HCT116 (cell line): ENCODE results near the gene TBL1X. TPM values are rescaled to one million over a fixed set of nuclear protein-coding genes. Genes with fewer than 3 reads are reported as not detected.

Experiments used
- ATAC-seq: fragments of 200-7000 bp; cut with Tn5 transposase; 2 replicates; pipeline ENCODE4 v1.9.1; 2020; ENCODE audit warnings: mild to moderate bottlenecking, moderate library complexity
- BruUV-seq: library from RNA; stranded (reverse); fragments of 400-500 nt; replicated peaks from 2 replicates; lab custom pipeline; 2021; lab: Mats Ljungman, UMichigan
- CTCF ChIA-PET: fragments of 300-600 bp; sonication (Branson Sonifier 250); formaldehyde crosslinking; loops from one replicate; lab custom pipeline; 2021; ENCODE audit warnings: antibody characterized with exemption; lab: Charles Lee
- POLR2A ChIA-PET: fragments of 300-600, 350-600 bp; sonication (Branson Sonifier 250); formaldehyde crosslinking; loops from one replicate; lab custom pipeline; 2021; ENCODE audit warnings: antibody characterized with exemption; lab: Charles Lee
- RAD21 ChIA-PET, 2 experiments: fragments of 300-600 bp; sonication (Branson Sonifier 250); formaldehyde crosslinking; loops; one replicate each; lab custom pipeline; 2023; ENCODE audit warnings: low total read pairs in 2 of 2; ENCODE audit not compliant: uncharacterized antibody in 2 of 2, unreplicated experiment in 2 of 2, low non-redundant PET in 1 of 2; lab: Charles Lee
- DNase-seq: peaks from one replicate; pipeline ENCODE4 v3.0.0-alpha.2; 2010; ENCODE audit warnings: low read depth, low spot score
- H2AFZ ChIP-seq: fragments of 200-600 bp; shearing (Covaris generic), sonication (generic); 2 replicates; pipeline ENCODE4 v1.6.1; 2017; ENCODE audit warnings: low read depth, mixed run types, mixed read lengths, antibody characterized with exemption, low read length; ENCODE audit not compliant: poor library complexity, severe bottlenecking
- H3K27ac ChIP-seq: 2 replicates; pipeline ENCODE4 v1.5.1; 2012; ENCODE audit warnings: low read depth, low read length
- H3K27me3 ChIP-seq: fragments of 200-600 bp; sonication (generic); 2 replicates; pipeline ENCODE4 v1.6.1; 2016; ENCODE audit warnings: mixed run types, low read length, mixed read lengths; ENCODE audit not compliant: insufficient read depth
- H3K36me3 ChIP-seq, 2 experiments: fragments of 200-500 bp in 1 of 2; fragments of 200-600 bp in 1 of 2; sonication (Bioruptor generic) in 1 of 2; sonication (generic) in 1 of 2; 2 replicates each; pipeline versions ENCODE4 v1.5.1 to v1.6.1; 2014 to 2016; ENCODE audit warnings: low read length in 2 of 2, inconsistent platforms in 1 of 2, mixed read lengths in 1 of 2, mixed run types in 1 of 2; ENCODE audit not compliant: insufficient read depth in 2 of 2, control insufficient read depth in 1 of 2
- H3K4me1 ChIP-seq, 2 experiments: fragments of 200-600 bp in 1 of 2; sonication (generic) in 1 of 2; 2 replicates each; pipeline versions ENCODE4 v1.5.1 to v1.6.1; 2012 to 2017; ENCODE audit warnings: low read length in 2 of 2, inconsistent platforms in 1 of 2, mild to moderate bottlenecking in 1 of 2, mixed read lengths in 1 of 2, mixed run types in 1 of 2, moderate library complexity in 1 of 2; ENCODE audit not compliant: insufficient read depth in 2 of 2, control insufficient read depth in 1 of 2
- H3K4me2 ChIP-seq: fragments of 200-600 bp; sonication (generic); 2 replicates; pipeline ENCODE4 v1.6.1; 2017; ENCODE audit warnings: mixed run types, low read length, mixed read lengths
- H3K4me3 ChIP-seq, 2 experiments: fragments of 200-600 bp in 1 of 2; sonication (generic) in 1 of 2; replicated peaks in 1 of 2; 2 replicates each; pipeline ENCODE4 v1.5.1; 2011 to 2016; ENCODE audit warnings: low read length in 2 of 2, control low read depth in 1 of 2, low read depth in 1 of 2, mild to moderate bottlenecking in 1 of 2, mixed read lengths in 1 of 2, mixed run types in 1 of 2
- H3K79me2 ChIP-seq: fragments of 200-600 bp; sonication (generic); 2 replicates; pipeline ENCODE4 v1.6.1; 2017; ENCODE audit warnings: mild to moderate bottlenecking, mixed run types, low read length, moderate library complexity, mixed read lengths; ENCODE audit not compliant: insufficient read depth
- H3K9ac ChIP-seq: fragments of 200-600 bp; sonication (generic); 2 replicates; pipeline ENCODE4 v1.6.1; 2016; ENCODE audit warnings: low read length, mixed read lengths
- H3K9me2 ChIP-seq: fragments of 200-600 bp; sonication (generic), shearing (Covaris generic); 2 replicates; pipeline ENCODE4 v1.6.1; 2017; ENCODE audit warnings: mixed run types, mild to moderate bottlenecking, moderate library complexity; ENCODE audit not compliant: insufficient read depth
- H3K9me3 ChIP-seq, 2 experiments: fragments of 200-500 bp in 1 of 2; fragments of 200-600 bp in 1 of 2; sonication (Bioruptor generic) in 1 of 2; sonication (generic) in 1 of 2; 2 replicates each; pipeline ENCODE4 v1.6.1; 2014 to 2017; ENCODE audit warnings: low read length in 2 of 2, mixed read lengths in 2 of 2, inconsistent platforms in 1 of 2, low read depth in 1 of 2, mild to moderate bottlenecking in 1 of 2, mixed run types in 1 of 2, moderate library complexity in 1 of 2; ENCODE audit not compliant: control insufficient read depth in 1 of 2, insufficient read depth in 1 of 2
- H4K20me1 ChIP-seq: fragments of 200-600 bp; sonication (generic), shearing (Covaris generic); 2 replicates; pipeline ENCODE4 v1.6.1; 2017; ENCODE audit warnings: mixed run types, mild to moderate bottlenecking, moderate library complexity; ENCODE audit not compliant: insufficient read depth
- ATF3 ChIP-seq: IDR thresholded peaks from 2 replicates; pipeline ENCODE4 v1.6.1; 2012
- CEBPB ChIP-seq: IDR thresholded peaks from 2 replicates; pipeline ENCODE4 v1.6.1; 2012; ENCODE audit warnings: low read depth
- CTCF ChIP-seq, 3 experiments: fragments of 200-600 bp in 1 of 3; sonication (generic) in 1 of 3; IDR thresholded peaks in 2 of 3; conservative IDR thresholded peaks in 1 of 3; 2 replicates each; pipeline ENCODE4 v1.5.1; 2012 to 2017; ENCODE audit warnings: low read depth in 2 of 3, low read length in 2 of 3, antibody characterized with exemption in 1 of 3, borderline replicate concordance in 1 of 3, control low read depth in 1 of 3, mild to moderate bottlenecking in 1 of 3, mixed read lengths in 1 of 3, mixed run types in 1 of 3, moderate library complexity in 1 of 3; ENCODE audit not compliant: insufficient read depth in 1 of 3
- EZH2phosphoT487 ChIP-seq: fragments of 200-600 bp; IDR thresholded peaks from 2 replicates; pipeline ENCODE4 v1.6.1; 2018; ENCODE audit warnings: antibody characterized with exemption, borderline replicate concordance
- FOSL1 ChIP-seq: IDR thresholded peaks from 2 replicates; pipeline ENCODE4 v1.6.1; 2012; ENCODE audit warnings: low read depth
- JUND ChIP-seq: IDR thresholded peaks from 2 replicates; pipeline ENCODE4 v1.6.1; 2012
- POLR2A ChIP-seq: IDR thresholded peaks from 2 replicates; pipeline ENCODE4 v1.7.0; 2011; ENCODE audit warnings: borderline replicate concordance; ENCODE audit not compliant: insufficient read depth, insufficient read length; ENCODE audit errors: extremely low read depth
- RAD21 ChIP-seq: IDR thresholded peaks from 2 replicates; pipeline ENCODE4 v1.6.1; 2012; ENCODE audit warnings: low read depth, mild to moderate bottlenecking
- SIN3A ChIP-seq: IDR thresholded peaks from 2 replicates; pipeline ENCODE4 v1.6.1; 2012; ENCODE audit warnings: low read depth
- SP1 ChIP-seq: IDR thresholded peaks from 2 replicates; pipeline ENCODE4 v1.6.1; 2012; ENCODE audit warnings: low read depth
- SRF ChIP-seq: IDR thresholded peaks from 2 replicates; pipeline ENCODE4 v1.6.1; 2012; ENCODE audit warnings: low read depth
- TCF7L2 ChIP-seq: IDR thresholded peaks from 2 replicates; pipeline ENCODE4 v1.7.0; 2011; ENCODE audit warnings: borderline replicate concordance, inconsistent platforms; ENCODE audit not compliant: insufficient read depth, insufficient read length; ENCODE audit errors: extremely low read depth
- YY1 ChIP-seq: IDR thresholded peaks from 2 replicates; pipeline ENCODE4 v1.6.1; 2011; ENCODE audit warnings: low read length, low read depth, moderate library complexity, mild to moderate bottlenecking; ENCODE audit not compliant: insufficient replicate concordance; ENCODE audit errors: extremely low read depth
- ZFX ChIP-seq: fragments of 450-650 bp; IDR thresholded peaks from 2 replicates; pipeline ENCODE4 v1.6.1; 2017
- intact Hi-C: fragments of 100-400 bp; cut with micrococcal nuclease; formaldehyde crosslinking; loops from 2 replicates; pipeline ENCODE4 v1.10.0; 2022
- total RNA-seq: library from RNA; stranded (reverse); gene quantifications from one replicate; pipeline ENCODE4 v1.2.1, GENCODE V29; 2021; ENCODE audit not compliant: unreplicated experiment
- TF ChIP-seq, protein P1 (sequence below): IDR thresholded peaks from 2 replicates; pipeline ENCODE4 v1.6.1; 2011; ENCODE audit warnings: mild to moderate bottlenecking, low read length, moderate library complexity; ENCODE audit not compliant: insufficient replicate concordance; ENCODE audit errors: extremely low read depth

TBL1X gene
- total RNA-seq, 1 experiment from 2014 or later = 37.8 TPM

GRCh38 chrX:9619581-9619980 is 154.7 kb downstream of the TBL1X start:
- TF ChIP-seq POLR2A (no peak), ATF3 (no peak)
- no peaks in the 10 kb centered on the region for H4K20me1 ChIP-seq
- no peaks in the 10 kb centered on the region; the same call in 1 of the 2 replicates for H3K79me2 ChIP-seq
- CTCF ChIA-PET = no interaction called here
- H3K27me3 ChIP-seq = no peaks in the 10 kb centered on the region
- intact Hi-C loops = no loop called here
- H3K27ac ChIP-seq = no peak overlapping the region
- no peaks in the 10 kb centered on the region for H3K9me2 ChIP-seq
- H3K4me2 ChIP-seq = no peak overlapping the region
- POLR2A ChIA-PET = no interaction called here
- RAD21 ChIA-PET = no interaction called here
- H2AFZ ChIP-seq = no peak overlapping the region
- no peaks in the 10 kb centered on the region for H3K36me3 ChIP-seq
- no peaks in the 10 kb centered on the region for H3K9me3 ChIP-seq
- no peak overlapping the region for H3K4me3 ChIP-seq
- H3K4me1 ChIP-seq = no peaks in the 10 kb centered on the region
- no peak overlapping the region for H3K9ac ChIP-seq
- ATAC-seq (no peak), DNase-seq (no peak)
- BruUV-seq = no TSS peak

DNA sequence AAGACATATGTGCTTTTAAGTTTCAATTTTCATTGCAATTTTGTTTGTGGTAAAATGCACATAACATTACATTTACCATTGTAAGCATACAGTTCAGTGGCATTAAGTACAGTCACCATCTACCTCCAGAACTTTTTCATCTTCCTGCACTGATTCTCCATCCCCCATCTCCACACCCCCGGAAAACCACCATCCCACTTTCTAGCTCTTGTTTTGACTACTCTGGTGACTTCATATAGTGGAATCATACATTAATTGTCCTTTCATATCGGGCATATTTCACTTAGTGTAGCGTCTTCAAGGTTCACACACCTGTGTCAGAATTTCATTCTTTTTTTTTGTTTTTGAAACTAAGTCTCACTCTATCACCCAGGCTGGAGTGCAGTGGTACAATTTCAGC is 157.3 kb downstream of the TBL1X start:
- ChIA-PET CTCF (no interaction called here), RAD21 (no interaction called here), POLR2A (no interaction called here)
- Histone ChIP-seq H3K9me2 (no peaks in the 10 kb centered on the region), H3K27me3 (no peaks in the 10 kb centered on the region), H3K36me3 (no peaks in the 10 kb centered on the region), H3K79me2 (no peaks in the 10 kb centered on the region; the same call in 1 of the 2 replicates), H4K20me1 (no peaks in the 10 kb centered on the region), H3K4me2 (no peak overlapping the region), H3K4me1 (no peaks in the 10 kb centered on the region), H3K4me3 (no peak overlapping the region), H3K9me3 (no peaks in the 10 kb centered on the region), H3K9ac (no peak overlapping the region), H3K27ac (no peak overlapping the region), H2AFZ (no peak overlapping the region)
- DNase-seq (no peak), ATAC-seq (no peak)
- no TSS peak for BruUV-seq
- intact Hi-C loops = no loop called here
- no peak for TF ChIP-seq EZH2phosphoT487
- TF ChIP-seq CTCF (IDR thresholded peaks at IDR 0.05 in 2 of 3, conservative IDR thresholded peaks at IDR 0.05 in 1 of 3; ENCODE audit: borderline replicate concordance in 1 of 3, insufficient read depth in 1 of 3, low read depth in 2 of 3, low read length in 2 of 3) = no peak
- TF ChIP-seq CEBPB = no peak
- no peak for TF ChIP-seq SRF
- TF ChIP-seq TCF7L2 = no peak
- no peak for TF ChIP-seq ZFX
- TF ChIP-seq, protein P1, sequence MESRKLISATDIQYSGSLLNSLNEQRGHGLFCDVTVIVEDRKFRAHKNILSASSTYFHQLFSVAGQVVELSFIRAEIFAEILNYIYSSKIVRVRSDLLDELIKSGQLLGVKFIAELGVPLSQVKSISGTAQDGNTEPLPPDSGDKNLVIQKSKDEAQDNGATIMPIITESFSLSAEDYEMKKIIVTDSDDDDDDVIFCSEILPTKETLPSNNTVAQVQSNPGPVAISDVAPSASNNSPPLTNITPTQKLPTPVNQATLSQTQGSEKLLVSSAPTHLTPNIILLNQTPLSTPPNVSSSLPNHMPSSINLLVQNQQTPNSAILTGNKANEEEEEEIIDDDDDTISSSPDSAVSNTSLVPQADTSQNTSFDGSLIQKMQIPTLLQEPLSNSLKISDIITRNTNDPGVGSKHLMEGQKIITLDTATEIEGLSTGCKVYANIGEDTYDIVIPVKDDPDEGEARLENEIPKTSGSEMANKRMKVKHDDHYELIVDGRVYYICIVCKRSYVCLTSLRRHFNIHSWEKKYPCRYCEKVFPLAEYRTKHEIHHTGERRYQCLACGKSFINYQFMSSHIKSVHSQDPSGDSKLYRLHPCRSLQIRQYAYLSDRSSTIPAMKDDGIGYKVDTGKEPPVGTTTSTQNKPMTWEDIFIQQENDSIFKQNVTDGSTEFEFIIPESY = no peak
- TF ChIP-seq SP1 = no peak
- no peak for TF ChIP-seq YY1
- no peak for TF ChIP-seq RAD21
- TF ChIP-seq SIN3A = no peak
- no peak for TF ChIP-seq JUND
- TF ChIP-seq FOSL1 = no peak
